Fibroblast of mammary gland (primary cell): ENCODE data around the gene LTF.

Experiments used
- DNase-seq: peaks from one replicate; pipeline ENCODE4 v3.0.0-alpha.2; 2010; ENCODE audit warnings: low read depth
- H3K4me3 ChIP-seq: 2 replicates; pipeline ENCODE4 v1.5.1; 2011; ENCODE audit warnings: low read depth, mild to moderate bottlenecking, low read length, moderate library complexity; ENCODE audit not compliant: control insufficient read depth
- TF ChIP-seq, protein P1 (sequence below): conservative IDR thresholded peaks from 2 replicates; pipeline ENCODE4 v1.5.1; 2011; ENCODE audit warnings: low read depth, low read length, inconsistent platforms; ENCODE audit not compliant: control insufficient read depth, insufficient read depth

LTF gene

GRCh38 chr3:46482632-46483350 is 18.1 kb upstream of the LTF start:
- TF ChIP-seq, protein P1, sequence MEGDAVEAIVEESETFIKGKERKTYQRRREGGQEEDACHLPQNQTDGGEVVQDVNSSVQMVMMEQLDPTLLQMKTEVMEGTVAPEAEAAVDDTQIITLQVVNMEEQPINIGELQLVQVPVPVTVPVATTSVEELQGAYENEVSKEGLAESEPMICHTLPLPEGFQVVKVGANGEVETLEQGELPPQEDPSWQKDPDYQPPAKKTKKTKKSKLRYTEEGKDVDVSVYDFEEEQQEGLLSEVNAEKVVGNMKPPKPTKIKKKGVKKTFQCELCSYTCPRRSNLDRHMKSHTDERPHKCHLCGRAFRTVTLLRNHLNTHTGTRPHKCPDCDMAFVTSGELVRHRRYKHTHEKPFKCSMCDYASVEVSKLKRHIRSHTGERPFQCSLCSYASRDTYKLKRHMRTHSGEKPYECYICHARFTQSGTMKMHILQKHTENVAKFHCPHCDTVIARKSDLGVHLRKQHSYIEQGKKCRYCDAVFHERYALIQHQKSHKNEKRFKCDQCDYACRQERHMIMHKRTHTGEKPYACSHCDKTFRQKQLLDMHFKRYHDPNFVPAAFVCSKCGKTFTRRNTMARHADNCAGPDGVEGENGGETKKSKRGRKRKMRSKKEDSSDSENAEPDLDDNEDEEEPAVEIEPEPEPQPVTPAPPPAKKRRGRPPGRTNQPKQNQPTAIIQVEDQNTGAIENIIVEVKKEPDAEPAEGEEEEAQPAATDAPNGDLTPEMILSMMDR, result no peak
- peak; percentile 38 for DNase-seq
- H3K4me3 ChIP-seq, result no peak overlapping the region

DNA sequence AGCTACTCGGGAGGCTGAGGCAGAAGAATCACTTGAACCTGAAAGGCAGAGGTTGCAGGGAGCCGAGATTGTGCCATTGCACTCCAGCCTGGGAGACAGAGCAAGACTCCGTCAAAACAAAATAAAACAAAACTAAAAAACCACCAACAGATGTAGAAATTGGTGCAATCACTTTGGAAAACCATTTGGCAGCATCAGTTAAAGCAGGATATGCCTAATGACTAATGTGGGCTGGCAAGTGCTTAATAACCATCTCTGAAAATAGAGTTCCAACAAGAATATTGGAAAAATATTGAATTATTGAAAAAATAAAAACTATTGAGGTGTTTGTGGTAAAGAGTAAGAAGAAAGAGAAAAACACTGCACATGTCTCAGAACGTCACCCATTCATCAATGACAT is 16.9 kb upstream of the LTF start:
- TF ChIP-seq, protein P1, result no peak
- peak; percentile 37 for DNase-seq

GRCh38 chr3:46480491-46481195 is 15.9 kb upstream of the LTF start:
- TF ChIP-seq, protein P1, result no peak
- no peak overlapping the region for H3K4me3 ChIP-seq
- no peak for DNase-seq

More for the DNA sequence above, 16.9 kb upstream of the LTF start:
- H3K4me3 ChIP-seq, result no peak overlapping the region

DNA sequence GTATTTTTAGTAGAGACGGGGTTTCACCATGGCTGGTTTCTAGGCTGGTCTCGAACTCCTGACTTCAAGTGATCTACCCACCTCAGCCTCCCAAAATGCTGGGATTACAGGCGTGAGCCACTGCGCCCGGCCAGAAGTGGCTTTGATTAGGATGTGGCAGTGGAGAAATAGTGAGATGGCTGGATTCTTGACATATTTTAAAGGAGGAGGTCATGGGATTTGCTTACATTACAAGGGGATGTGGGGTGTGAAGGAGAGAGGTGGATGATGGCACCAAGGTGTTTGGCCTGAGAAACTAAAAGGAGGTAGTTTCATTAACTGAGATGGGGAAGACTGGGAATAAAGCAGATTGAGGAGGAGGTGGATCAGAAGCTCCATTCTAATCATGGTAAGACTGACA is 15.0 kb upstream of the LTF start:
- no peak overlapping the region for H3K4me3 ChIP-seq
- TF ChIP-seq, protein P1, result no peak
- no peak for DNase-seq

- TF ChIP-seq, protein P1, result no peak
- DNase-seq, result no peak
- no peak overlapping the region for H3K4me3 ChIP-seq
Observed at GRCh38 chr3:46479021-46479420, 14.3 kb upstream of the LTF start.

GRCh38 chr3:46478341-46478740 is 13.6 kb upstream of the LTF start:
- H3K4me3 ChIP-seq, result no peak overlapping the region
- DNase-seq, result no peak
- TF ChIP-seq, protein P1, result no peak
